Stomach (tissue), 9 donors: ENCODE measurements around the gene AKAP6. TPM values are rescaled to one million over a fixed set of nuclear protein-coding genes. Genes with fewer than 3 reads are reported as not detected.

Experiments used
- DNase-seq, 2 donors: peaks; one replicate each; pipeline versions ENCODE4 v3.0.0 to v3.0.0-alpha.2; 2013 to 2019
- H3K27ac ChIP-seq, 5 donors: fragments of 200-600 bp in 4 of 5; sonication (generic) in 4 of 5; one replicate each; pipeline ENCODE4 v1.5.1; 2013 to 2019; ENCODE audit warnings: mild to moderate bottlenecking in 1 of 5, moderate library complexity in 1 of 5
- H3K27me3 ChIP-seq, 3 donors: fragments of 200-600 bp; sonication (generic); one replicate each; pipeline ENCODE4 v1.5.1; 2017 to 2019; ENCODE audit warnings: mixed run types in 1 of 3
- H3K36me3 ChIP-seq, 4 donors: fragments of 200-600 bp; sonication (generic); 1 replicate in 3 of 4; 2 replicates in 1 of 4; pipeline ENCODE4 v1.5.1; 2016 to 2019
- H3K4me1 ChIP-seq, 4 donors: fragments of 200-600 bp; sonication (generic); one replicate each; pipeline ENCODE4 v1.5.1; 2016 to 2019
- H3K4me3 ChIP-seq, 4 donors: fragments of 200-600 bp; sonication (generic) in 3 of 4; one replicate each; pipeline ENCODE4 v1.5.1; 2016 to 2019; ENCODE audit warnings: mild to moderate bottlenecking in 1 of 4
- H3K9me3 ChIP-seq, 4 donors: fragments of 200-600 bp; sonication (generic); one replicate each; pipeline ENCODE4 v1.5.1; 2016 to 2019
- EP300 ChIP-seq: sonication (generic); formaldehyde crosslinking; IDR thresholded peaks from one replicate; pipeline ENCODE4 v1.6.1; 2017; ENCODE audit warnings: antibody characterized with exemption
- POLR2A ChIP-seq, 4 donors: fragments of 450-650 bp; IDR thresholded peaks; one replicate each; pipeline ENCODE4 v1.6.1; 2016; ENCODE audit warnings: antibody characterized with exemption in 4 of 4, control low read depth in 2 of 4, mild to moderate bottlenecking in 1 of 4, moderate library complexity in 1 of 4
- POLR2AphosphoS5 ChIP-seq, 3 donors: sonication (generic); formaldehyde crosslinking; IDR thresholded peaks; one replicate each; pipeline ENCODE4 v1.6.1; 2016; ENCODE audit warnings: antibody characterized with exemption in 3 of 3
- WGBS, 5 donors: extraction: QIAGEN DNeasy Blood & Tissue Kit in 3 of 5; methylation state at CpG; one replicate each; pipeline versions ENCODE4 v1.1.5 to v1.1.7; 2013 to 2018; 5-methylcytosine and 5-hydroxymethylcytosine counted together
- intact Hi-C: fragments of 100-400 bp; cut with DNase I; formaldehyde crosslinking; loops from one replicate; pipeline ENCODE4 v1.15.1; 2023; ENCODE audit warnings: low total_unique reads
- polyA plus RNA-seq, 3 donors: library from polyadenylated mRNA; stranded (reverse); fragments of 200-250 nt; gene quantifications; one replicate each; pipeline ENCODE4 v1.2.3, GENCODE V29; 2013
- total RNA-seq, 5 donors: library from RNA; depleted of rRNA; stranded (reverse); fragments of >200 nt; gene quantifications; one replicate each; pipeline versions ENCODE4 v1.1.0 to v1.2.3, GENCODE V29; 2014 to 2016
- TF ChIP-seq, protein P1 (sequence below), 7 experiments: fragments of 450-650 bp in 4 of 7; fragments of 200-600 bp in 3 of 7; sonication (generic) in 3 of 7; IDR thresholded peaks; one replicate each; pipeline ENCODE4 v1.5.1; 2016 to 2019; ENCODE audit warnings: antibody characterized with exemption in 7 of 7, control low read depth in 2 of 7, mild to moderate bottlenecking in 1 of 7
- donor health status: healthy with polysubstance abuse.
- donor health status: Bipolar disorder and iron deficiency.
- donor health status: healthy.

The AKAP6 gene
- total and polyA plus RNA-seq, 8 donors, result 0.15 to 132 (median 3.3) TPM

GRCh38 chr14:32719601-32720000 lies 390.5 kb downstream of the AKAP6 start:
- Histone ChIP-seq H3K27ac (no peak overlapping the region), H3K9me3 (no peaks in the 10 kb centered on the region), H3K27me3 (no peaks in the 10 kb centered on the region), H3K4me3 (no peak overlapping the region), H3K4me1 (peaks cover 0 to 3% (median 0%) of the 10 kb centered on the region in 4 donors), H3K36me3 (no peaks in the 10 kb centered on the region)
- TF ChIP-seq POLR2A (IDR thresholded peaks at IDR 0.05) (no peak), EP300 (no peak), POLR2AphosphoS5 (IDR thresholded peaks at IDR 0.05) (no peak)
- TF ChIP-seq, protein P1, sequence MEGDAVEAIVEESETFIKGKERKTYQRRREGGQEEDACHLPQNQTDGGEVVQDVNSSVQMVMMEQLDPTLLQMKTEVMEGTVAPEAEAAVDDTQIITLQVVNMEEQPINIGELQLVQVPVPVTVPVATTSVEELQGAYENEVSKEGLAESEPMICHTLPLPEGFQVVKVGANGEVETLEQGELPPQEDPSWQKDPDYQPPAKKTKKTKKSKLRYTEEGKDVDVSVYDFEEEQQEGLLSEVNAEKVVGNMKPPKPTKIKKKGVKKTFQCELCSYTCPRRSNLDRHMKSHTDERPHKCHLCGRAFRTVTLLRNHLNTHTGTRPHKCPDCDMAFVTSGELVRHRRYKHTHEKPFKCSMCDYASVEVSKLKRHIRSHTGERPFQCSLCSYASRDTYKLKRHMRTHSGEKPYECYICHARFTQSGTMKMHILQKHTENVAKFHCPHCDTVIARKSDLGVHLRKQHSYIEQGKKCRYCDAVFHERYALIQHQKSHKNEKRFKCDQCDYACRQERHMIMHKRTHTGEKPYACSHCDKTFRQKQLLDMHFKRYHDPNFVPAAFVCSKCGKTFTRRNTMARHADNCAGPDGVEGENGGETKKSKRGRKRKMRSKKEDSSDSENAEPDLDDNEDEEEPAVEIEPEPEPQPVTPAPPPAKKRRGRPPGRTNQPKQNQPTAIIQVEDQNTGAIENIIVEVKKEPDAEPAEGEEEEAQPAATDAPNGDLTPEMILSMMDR (IDR thresholded peaks at IDR 0.05), result no peak
- 54 to 76% (median 74%) methylated on average over 1 of the region's 1 CpG for WGBS, 5 donors
- peak in 1 of 2 donors; percentile 26 for DNase-seq
- intact Hi-C loops, result no loop called here

GRCh38 chr14:32720927-32721326 lies 391.8 kb downstream of the AKAP6 start:
- TF ChIP-seq POLR2A (IDR thresholded peaks at IDR 0.05) (no peak), EP300 (no peak), POLR2AphosphoS5 (IDR thresholded peaks at IDR 0.05) (no peak)
- TF ChIP-seq, protein P1 (IDR thresholded peaks at IDR 0.05), result no peak
- peak in 1 of 2 donors; percentile 20 for DNase-seq
- Histone ChIP-seq H3K36me3 (no peaks in the 10 kb centered on the region), H3K27me3 (no peaks in the 10 kb centered on the region), H3K4me3 (no peak overlapping the region), H3K27ac (no peak overlapping the region), H3K9me3 (no peaks in the 10 kb centered on the region), H3K4me1 (peaks cover 0 to 9% (median 2%) of the 10 kb centered on the region in 4 donors)
- intact Hi-C loops, result no loop called here
- WGBS, 5 donors, result 67 to 88% (median 87%) methylated on average over 2 of the region's 2 CpGs

DNA sequence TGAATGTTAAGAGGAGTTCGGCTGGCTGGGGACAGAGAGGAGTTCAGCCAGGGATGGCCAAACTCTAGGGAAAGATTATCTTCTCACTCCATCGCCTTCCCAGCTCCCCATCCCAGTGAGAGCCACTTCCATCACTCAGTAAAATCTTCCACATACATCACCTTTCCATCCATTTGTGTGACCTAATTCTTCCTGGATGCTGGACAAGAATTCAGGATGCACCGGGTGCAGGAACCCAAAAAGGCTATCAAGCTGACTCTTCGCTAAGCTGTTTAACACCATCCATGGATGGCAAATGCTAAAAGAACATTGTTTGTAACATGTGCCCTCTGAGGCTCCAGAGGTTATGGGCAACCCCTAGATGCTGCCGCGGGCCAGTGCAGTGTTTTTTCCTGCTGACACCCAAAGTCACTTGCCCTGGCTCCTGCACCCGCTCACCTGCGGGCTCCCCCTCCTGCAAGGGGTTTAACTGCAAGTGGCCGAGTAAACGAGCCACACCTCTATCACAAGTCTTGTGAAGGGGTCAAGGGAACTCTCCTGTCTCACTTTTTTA lies 393.6 kb downstream of the AKAP6 start:
- DNase-seq, result no peak
- Histone ChIP-seq H3K4me1 (peaks cover 0 to 9% (median 2%) of the 10 kb centered on the region in 4 donors), H3K36me3 (no peaks in the 10 kb centered on the region), H3K27me3 (no peaks in the 10 kb centered on the region), H3K4me3 (no peak overlapping the region), H3K9me3 (no peaks in the 10 kb centered on the region), H3K27ac (no peak overlapping the region)
- 82 to 90% (median 83%) methylated on average over 10 of the region's 10 CpGs for WGBS, 5 donors
- intact Hi-C loops, result no loop called here
- TF ChIP-seq POLR2A (IDR thresholded peaks at IDR 0.05), result no peak
- no peak for TF ChIP-seq POLR2AphosphoS5 (IDR thresholded peaks at IDR 0.05)
- TF ChIP-seq, protein P1 (IDR thresholded peaks at IDR 0.05), result no peak

DNA sequence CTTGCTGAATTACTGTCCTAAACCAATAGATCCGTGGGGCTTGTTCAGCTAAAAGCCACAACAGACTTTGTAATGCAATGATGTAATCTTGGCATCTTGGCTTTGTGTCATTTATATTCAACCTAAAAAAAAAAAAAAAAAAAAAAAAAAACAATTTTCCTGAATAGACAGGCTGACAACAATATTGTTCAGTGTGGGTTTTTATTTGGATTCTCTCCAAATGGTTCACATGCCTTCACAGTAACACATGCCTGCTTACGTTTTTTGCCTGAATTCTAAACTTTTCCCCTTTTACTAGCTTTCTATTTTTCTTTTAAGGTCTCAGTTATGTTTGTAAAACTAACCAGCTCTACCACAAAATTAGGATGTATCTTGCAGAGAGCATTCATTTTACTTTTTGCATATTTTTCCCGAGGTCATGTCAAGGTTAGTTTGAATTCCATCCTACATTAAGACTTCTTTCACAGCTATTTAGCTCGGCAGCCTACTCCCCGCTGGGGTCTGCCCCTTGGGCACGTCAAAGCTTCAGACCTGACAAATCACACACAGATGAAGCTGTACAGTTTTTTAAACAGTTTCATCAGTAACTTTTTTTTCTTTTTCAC lies 395.9 kb downstream of the AKAP6 start:
- intact Hi-C loops, result no loop called here
- peak overlapping the region in 1 of 5 donors; percentile 40 for H3K27ac ChIP-seq

More for the DNA sequence above, 395.9 kb downstream of the AKAP6 start:
- no peak for TF ChIP-seq EP300
- TF ChIP-seq, protein P1 (IDR thresholded peaks at IDR 0.05), result no peak
- TF ChIP-seq POLR2AphosphoS5 (IDR thresholded peaks at IDR 0.05), result no peak
- no peak for TF ChIP-seq POLR2A (IDR thresholded peaks at IDR 0.05)
- 31 to 52% (median 39%) methylated on average over 6 of the region's 6 CpGs for WGBS, 5 donors
- Histone ChIP-seq H3K27me3 (no peaks in the 10 kb centered on the region), H3K4me3 (peak overlapping the region in 1 of 4 donors; percentile 14), H3K9me3 (no peaks in the 10 kb centered on the region), H3K36me3 (no peaks in the 10 kb centered on the region), H3K4me1 (peaks cover 0 to 9% (median 2%) of the 10 kb centered on the region in 4 donors)
- DNase-seq, result peak in 1 of 2 donors; percentile 55
